HG02981 (cell line): ENCODE measurements around the gene GLP2R.

Source experiments
- ATAC-seq: cut with Tn5 transposase; IDR thresholded peaks from one replicate; pipeline ENCODE4 v1.9.1; 2021; ENCODE audit warnings: mild to moderate bottlenecking, moderate library complexity; ENCODE audit not compliant: unreplicated experiment

The GLP2R gene

GRCh38 chr17:9850151-9850550 lies 24.4 kb downstream of the GLP2R start:
- no peak for ATAC-seq

GRCh38 chr17:9854255-9854654 lies 28.5 kb downstream of the GLP2R start:
- ATAC-seq: no peak

DNA sequence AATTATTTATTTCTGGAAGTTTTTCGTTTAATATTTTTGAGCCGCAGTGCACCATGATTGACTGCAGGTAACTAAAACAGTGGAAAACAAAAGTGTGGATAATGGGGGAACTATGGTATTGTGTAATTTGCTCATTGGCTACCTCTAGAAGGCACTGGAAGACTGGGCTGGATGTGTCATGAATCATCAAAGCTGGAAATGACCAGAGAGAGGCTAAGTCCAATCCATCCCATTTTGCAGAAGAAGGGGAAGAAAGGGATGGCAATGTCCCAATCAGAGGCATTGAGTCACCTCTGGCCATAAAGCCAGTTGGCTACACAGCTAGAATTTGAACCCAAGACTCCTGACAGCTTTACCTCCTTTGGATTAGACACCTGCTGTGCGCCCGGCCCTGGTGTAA lies 29.3 kb downstream of the GLP2R start:
- ATAC-seq: no peak

GRCh38 chr17:9859781-9860180 lies 34.1 kb downstream of the GLP2R start:
- no peak for ATAC-seq

- no peak for ATAC-seq
Observed at GRCh38 chr17:9860851-9861250, 35.1 kb downstream of the GLP2R start.

- no peak for ATAC-seq
Observed at GRCh38 chr17:9862220-9862619, 36.5 kb downstream of the GLP2R start.

DNA sequence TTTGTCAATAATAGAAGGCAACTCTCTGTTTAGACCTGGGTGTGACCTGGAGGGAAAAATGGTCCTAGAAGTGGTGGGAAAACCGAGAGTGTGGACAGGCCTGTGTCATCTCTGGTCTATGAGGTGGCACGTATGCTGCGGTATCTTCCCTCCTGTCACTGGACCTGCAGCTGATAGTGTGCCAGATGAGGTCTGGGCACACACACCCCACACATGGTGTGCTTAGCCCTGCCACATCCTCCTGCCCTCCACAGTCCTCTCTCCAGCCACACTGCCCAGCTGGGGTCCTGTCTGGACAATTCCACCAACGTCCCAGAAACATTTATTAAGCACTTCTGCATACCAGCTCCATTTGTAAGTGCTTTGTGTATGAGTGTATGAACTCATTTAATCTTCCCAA lies 37.2 kb downstream of the GLP2R start:
- no peak for ATAC-seq

DNA sequence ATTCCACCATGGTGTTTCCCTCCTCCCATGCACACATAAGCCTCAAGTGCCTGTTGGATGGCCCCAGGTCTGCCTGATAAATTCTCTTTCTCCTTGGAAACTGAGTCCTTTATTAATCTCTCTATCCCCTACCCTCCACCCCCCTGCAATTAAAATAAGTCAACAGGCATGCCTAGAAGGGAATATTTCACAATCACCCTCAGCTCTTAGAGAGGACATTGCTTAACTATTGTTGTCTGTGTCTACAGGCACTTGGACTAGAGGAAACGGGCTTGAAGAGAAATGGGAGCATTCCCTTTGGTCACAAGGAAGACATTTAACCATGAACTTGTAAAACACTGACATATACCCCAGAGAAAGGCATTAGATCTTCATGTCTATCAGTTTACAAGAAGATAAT lies 39.9 kb downstream of the GLP2R start:
- ATAC-seq: no peak

GRCh38 chr17:9868552-9868951 lies 42.8 kb downstream of the GLP2R start:
- ATAC-seq: no peak

DNA sequence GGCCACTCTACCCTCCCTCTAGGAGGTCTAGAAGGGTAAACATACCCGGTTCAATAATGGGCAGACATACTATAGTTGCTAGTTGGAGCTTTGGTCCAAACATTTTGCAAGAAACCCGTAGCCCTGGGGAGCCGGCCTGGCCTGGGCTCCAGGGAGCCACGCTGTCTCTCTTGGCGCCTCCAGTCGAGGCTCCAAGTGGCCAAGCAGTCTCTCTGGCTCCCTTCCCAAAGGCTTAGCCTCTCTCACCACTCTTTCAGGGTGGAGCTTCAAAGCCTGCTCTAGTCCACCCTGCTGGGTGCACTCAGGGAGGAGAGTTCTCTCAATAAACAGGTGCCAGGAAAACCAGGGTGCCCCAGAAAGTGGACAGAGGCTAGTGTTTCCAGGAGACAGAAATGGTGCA lies 47.1 kb downstream of the GLP2R start:
- ATAC-seq: no peak

GRCh38 chr17:9874722-9875121 lies 49.0 kb downstream of the GLP2R start:
- no peak for ATAC-seq

DNA sequence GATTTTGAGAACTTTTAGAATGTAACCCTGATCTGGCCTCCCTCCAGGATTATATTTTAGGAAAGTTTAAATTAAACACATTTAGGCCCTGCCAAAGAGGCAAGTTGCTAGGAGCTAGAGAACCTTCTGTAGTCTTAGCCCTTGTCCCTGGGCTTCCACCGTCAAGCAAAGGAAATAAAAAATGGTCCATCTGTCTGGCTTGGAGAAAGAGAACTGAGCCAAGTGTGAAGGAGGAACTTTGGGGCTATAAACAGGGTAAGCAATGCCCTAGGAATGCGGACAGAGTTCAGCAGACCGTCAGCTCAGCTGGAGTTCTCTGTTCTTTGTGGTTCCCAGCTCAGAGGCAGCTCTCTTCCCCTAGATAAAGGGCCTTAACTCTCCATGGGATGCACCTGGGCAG lies 49.7 kb downstream of the GLP2R start:
- ATAC-seq: no peak

- ATAC-seq: no peak
Observed at GRCh38 chr17:9878356-9878755, 52.6 kb downstream of the GLP2R start.

DNA sequence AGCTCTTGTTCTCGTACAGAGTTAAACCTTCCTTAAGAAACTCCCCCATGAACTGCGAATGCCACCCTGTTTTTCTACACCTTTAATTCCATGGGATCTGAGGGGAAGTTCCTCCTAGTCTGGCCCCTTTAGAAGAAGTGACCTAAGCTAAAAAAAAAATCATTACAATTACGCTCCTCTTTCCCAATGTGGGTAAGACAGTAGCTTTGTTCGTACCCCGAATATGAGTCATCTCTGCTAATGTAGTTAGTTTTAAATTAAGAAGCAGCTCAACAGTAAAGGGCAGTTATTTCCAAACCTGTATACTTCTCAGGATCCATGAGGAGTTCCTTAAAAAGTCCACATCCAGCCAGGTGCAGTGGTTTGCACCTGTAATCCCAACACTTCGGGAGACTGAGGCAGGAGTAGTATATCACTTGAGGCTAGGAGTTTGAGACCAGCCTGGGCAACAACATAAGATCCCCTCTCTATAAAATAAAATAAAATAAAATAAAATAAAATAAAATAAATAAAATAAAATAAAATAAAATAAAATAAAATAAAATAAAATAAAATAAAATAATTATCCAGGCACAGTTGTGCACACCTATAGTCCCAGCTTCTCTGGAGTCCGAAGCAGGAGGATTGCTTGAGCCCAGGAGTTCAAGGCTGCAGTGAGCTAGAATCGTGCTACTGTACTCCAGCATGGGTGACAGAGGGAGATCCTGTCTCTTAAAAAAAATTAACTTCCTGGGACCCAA lies 53.2 kb downstream of the GLP2R start:
- ATAC-seq: no peak

- ATAC-seq: no peak
Observed at GRCh38 chr17:9880582-9880999, 54.9 kb downstream of the GLP2R start.

- no peak for ATAC-seq
Observed at GRCh38 chr17:9883451-9883850, 57.7 kb downstream of the GLP2R start.

GRCh38 chr17:9886141-9886930 lies 60.6 kb downstream of the GLP2R start:
- no peak for ATAC-seq

GRCh38 chr17:9887508-9887907 lies 61.8 kb downstream of the GLP2R start:
- no peak for ATAC-seq

DNA sequence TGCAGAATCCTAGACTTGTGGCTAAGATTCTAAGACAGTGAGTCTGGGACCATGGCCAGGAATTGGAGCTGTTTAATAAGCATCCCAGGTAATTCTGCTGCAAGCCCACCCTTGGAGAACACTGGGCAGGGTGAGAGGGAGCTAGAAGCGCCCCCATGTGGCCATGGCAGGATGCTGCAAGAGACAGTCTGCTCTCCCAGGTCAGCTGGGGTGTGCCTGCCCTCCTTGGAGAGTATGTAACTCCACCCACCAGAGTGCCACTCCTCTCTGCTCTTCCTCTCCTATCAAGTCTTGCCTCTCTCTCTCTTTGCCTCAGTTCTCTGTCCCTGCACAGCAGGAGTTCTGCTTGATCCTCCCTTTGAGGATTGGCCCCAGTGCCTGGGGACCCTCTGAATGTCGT lies 64.4 kb downstream of the GLP2R start:
- ATAC-seq: no peak

- ATAC-seq: no peak
Observed at GRCh38 chr17:9893411-9894012, 67.8 kb downstream of the GLP2R start.

DNA sequence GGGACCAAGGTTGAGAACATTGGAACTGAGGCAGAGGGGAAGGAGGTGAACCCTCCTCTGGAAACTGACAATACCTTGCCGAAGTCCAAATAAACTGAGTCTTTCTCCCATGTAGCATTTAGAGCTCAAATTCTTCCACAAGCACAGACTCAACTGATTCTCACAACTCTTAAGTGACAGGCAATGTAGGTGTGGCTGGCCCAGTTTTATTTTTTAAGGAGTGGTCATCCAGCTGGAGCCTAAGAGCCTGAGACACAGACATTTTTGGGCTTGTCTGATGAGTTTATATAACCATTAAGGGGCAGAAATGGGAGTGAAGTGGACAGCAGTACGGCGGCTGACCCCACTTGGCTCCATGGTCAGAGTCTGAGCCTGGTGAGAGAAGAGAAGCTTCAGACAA lies 68.5 kb downstream of the GLP2R start:
- ATAC-seq: no peak

DNA sequence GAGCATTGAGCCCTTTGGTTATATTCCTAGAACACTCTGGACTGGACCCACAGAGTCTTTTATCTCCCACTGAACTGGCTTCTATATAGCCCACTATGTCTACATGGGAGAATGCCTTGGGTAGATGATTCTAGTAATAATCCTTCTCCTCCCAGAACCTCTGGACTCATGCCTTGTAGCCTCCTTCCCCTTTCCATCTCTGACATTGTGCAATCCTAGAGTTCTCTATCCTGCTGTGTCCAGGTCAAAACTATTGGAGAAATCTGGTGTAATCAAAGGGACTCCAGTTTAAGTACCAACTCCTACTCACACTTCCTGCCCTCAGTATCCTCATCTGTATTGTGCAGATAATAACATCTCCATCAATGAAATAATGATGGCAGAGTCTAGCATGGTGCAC lies 70.2 kb downstream of the GLP2R start:
- no peak for ATAC-seq
